Fibroblast of lung (primary cell): Measurements from ENCODE around the gene TBC1D8. TPM values are rescaled to one million over a fixed set of nuclear protein-coding genes. Genes with fewer than 3 reads are reported as not detected.

Experiments used
- DNase-seq, 2 donors: peaks; one replicate each; pipeline versions ENCODE4 v3.0.0 to v3.0.0-alpha.2; 2010; ENCODE audit warnings: low read depth in 2 of 2
- H2AFZ ChIP-seq: 2 replicates; pipeline ENCODE4 v1.5.1; 2012; ENCODE audit warnings: low read length, control low read depth, inconsistent platforms
- H3K27ac ChIP-seq: 2 replicates; pipeline ENCODE4 v1.5.1; 2011; ENCODE audit warnings: low read length, control low read depth; ENCODE audit not compliant: insufficient read depth
- H3K27me3 ChIP-seq: 2 replicates; pipeline ENCODE4 v1.5.1; 2011; ENCODE audit warnings: mild to moderate bottlenecking, low read length; ENCODE audit not compliant: control insufficient read depth, insufficient read depth
- H3K36me3 ChIP-seq: 2 replicates; pipeline ENCODE4 v1.5.1; 2011; ENCODE audit warnings: low read length; ENCODE audit not compliant: control insufficient read depth, insufficient read depth
- H3K4me1 ChIP-seq: 2 replicates; pipeline ENCODE4 v1.5.1; 2011; ENCODE audit warnings: low read length; ENCODE audit not compliant: control insufficient read depth, insufficient read depth; ENCODE audit errors: extremely low read depth
- H3K4me2 ChIP-seq: 2 replicates; pipeline ENCODE4 v1.5.1; 2011; ENCODE audit warnings: low read length, control low read depth; ENCODE audit not compliant: insufficient read depth; ENCODE audit errors: extremely low read depth
- H3K4me3 ChIP-seq, 4 experiments: fragments of 200-600 bp in 1 of 4; sonication (generic) in 1 of 4; replicated peaks in 1 of 4; 2 replicates each; pipeline ENCODE4 v1.5.1; 2011 to 2016; ENCODE audit warnings: low read length in 4 of 4, low read depth in 3 of 4, mild to moderate bottlenecking in 3 of 4, control low read depth in 2 of 4, inconsistent platforms in 1 of 4, mixed read lengths in 1 of 4; ENCODE audit not compliant: insufficient read depth in 1 of 4; ENCODE audit errors: control extremely low read depth in 1 of 4
- H3K79me2 ChIP-seq: 2 replicates; pipeline ENCODE4 v1.5.1; 2012; ENCODE audit warnings: mild to moderate bottlenecking, low read length, inconsistent platforms; ENCODE audit not compliant: control insufficient read depth, insufficient read depth
- H3K9ac ChIP-seq: 2 replicates; pipeline ENCODE4 v1.5.1; 2011; ENCODE audit warnings: mild to moderate bottlenecking, low read length, control low read depth; ENCODE audit not compliant: insufficient read depth
- H3K9me3 ChIP-seq: 2 replicates; pipeline ENCODE4 v1.5.1; 2012; ENCODE audit warnings: low read depth, low read length; ENCODE audit not compliant: control insufficient read depth, insufficient read depth
- H4K20me1 ChIP-seq: 2 replicates; pipeline ENCODE4 v1.5.1; 2011; ENCODE audit warnings: low read length; ENCODE audit not compliant: control insufficient read depth, insufficient read depth; ENCODE audit errors: extremely low read depth
- CTCF ChIP-seq, 2 donors: IDR thresholded peaks in 1 of 2; conservative IDR thresholded peaks in 1 of 2; 1 replicate in 1 of 2; 2 replicates in 1 of 2; pipeline ENCODE4 v1.5.1; 2011 to 2012; ENCODE audit warnings: low read length in 2 of 2, control low read depth in 1 of 2, inconsistent platforms in 1 of 2, low read depth in 1 of 2, mild to moderate bottlenecking in 1 of 2
- EZH2 ChIP-seq: IDR thresholded peaks from 2 replicates; pipeline ENCODE4 v1.5.1; 2012; ENCODE audit warnings: low read length, control low read depth, mild to moderate bottlenecking; ENCODE audit errors: missing control alignments
- polyA plus RNA-seq, 2 donors: library from polyadenylated mRNA; depleted of rRNA in 1 of 2; stranded (reverse) in 1 of 2; unstranded in 1 of 2; fragments of >200 nt; gene quantifications; 2 replicates each; pipeline ENCODE4 v1.2.1, GENCODE V29; 2011 to 2012; ENCODE audit warnings: missing spikeins in 1 of 2
- total RNA-seq: library from RNA; depleted of rRNA; stranded (reverse); fragments of >200 nt; gene quantifications from 2 replicates; pipeline ENCODE4 v1.2.1, GENCODE V29; 2014

The TBC1D8 gene
- total and polyA plus RNA-seq, 2 donors (not counting 1 experiment from before 2014, with no cell fraction given), result 3.8 to 5.4 TPM

GRCh38 chr2:101076581-101076980 is 74.6 kb downstream of the TBC1D8 start:
- Histone ChIP-seq H3K36me3 (no peaks in the 10 kb centered on the region), H4K20me1 (no peaks in the 10 kb centered on the region), H3K4me2 (no peak overlapping the region), H2AFZ (no peak overlapping the region), H3K27me3 (no peaks in the 10 kb centered on the region), H3K4me3 (no peak overlapping the region), H3K4me1 (no peaks in the 10 kb centered on the region), H3K9ac (no peak overlapping the region), H3K27ac (no peak overlapping the region), H3K9me3 (no peaks in the 10 kb centered on the region), H3K79me2 (no peaks in the 10 kb centered on the region)
- TF ChIP-seq EZH2 (no peak), CTCF (conservative IDR thresholded peaks at IDR 0.05 in 1 of 2, IDR thresholded peaks at IDR 0.05 in 1 of 2; ENCODE audit: low read depth in 1 of 2, low read length in 2 of 2) (no peak)
- no peak for DNase-seq

GRCh38 chr2:101064868-101065549 is 86.2 kb downstream of the TBC1D8 start:
- peak; percentile 27 to 35 for DNase-seq
- peak overlapping the region; percentile 34 for H3K27ac ChIP-seq

GRCh38 chr2:101064505-101064867 is 86.7 kb downstream of the TBC1D8 start:
- Histone ChIP-seq H3K36me3 (no peaks in the 10 kb centered on the region), H3K4me2 (no peak overlapping the region), H3K9me3 (no peaks in the 10 kb centered on the region), H4K20me1 (no peaks in the 10 kb centered on the region), H3K4me1 (peaks cover 3% of the 10 kb centered on the region), H3K4me3 (no peak overlapping the region), H3K79me2 (no peaks in the 10 kb centered on the region), H3K27me3 (no peaks in the 10 kb centered on the region), H3K9ac (no peak overlapping the region), H2AFZ (no peak overlapping the region), H3K27ac (no peak overlapping the region)
- TF ChIP-seq EZH2 (no peak), CTCF (conservative IDR thresholded peaks at IDR 0.05 in 1 of 2, IDR thresholded peaks at IDR 0.05 in 1 of 2; ENCODE audit: low read depth in 1 of 2, low read length in 2 of 2) (no peak)
- no peak for DNase-seq

More at GRCh38 chr2:101064868-101065549, 86.2 kb downstream of the TBC1D8 start:
- no peaks in the 10 kb centered on the region for H4K20me1 ChIP-seq
- H3K4me3 ChIP-seq, result no peak overlapping the region
- H3K4me2 ChIP-seq, result peak overlapping the region; percentile 37
- H3K4me1 ChIP-seq, result peaks cover 3% of the 10 kb centered on the region
- no peaks in the 10 kb centered on the region for H3K27me3 ChIP-seq
- TF ChIP-seq EZH2 (no peak), CTCF (conservative IDR thresholded peaks at IDR 0.05 in 1 of 2, IDR thresholded peaks at IDR 0.05 in 1 of 2; ENCODE audit: low read depth in 1 of 2, low read length in 2 of 2) (no peak)
- no peaks in the 10 kb centered on the region for H3K9me3 ChIP-seq
- no peaks in the 10 kb centered on the region for H3K79me2 ChIP-seq
- no peak overlapping the region for H3K9ac ChIP-seq
- H2AFZ ChIP-seq, result peak overlapping the region; percentile 10
- H3K36me3 ChIP-seq, result no peaks in the 10 kb centered on the region
